Hepatocyte (in vitro differentiated cells): ENCODE measurements around the gene HNF4A. TPM values are rescaled to one million over a fixed set of nuclear protein-coding genes. Genes with fewer than 3 reads are reported as not detected.
A peak's percentile ranks its signal among the peaks of the same experiment; 100 is the strongest.

Source experiments
- DNase-seq: peaks from one replicate; pipeline ENCODE4 v3.0.0-alpha.2; 2016; ENCODE audit warnings: low spot score
- H2AFZ ChIP-seq: fragments of 200-600 bp; sonication (generic); 2 replicates; pipeline ENCODE4 v1.6.0; 2016; ENCODE audit warnings: antibody characterized with exemption, mild to moderate bottlenecking
- H3K27ac ChIP-seq: fragments of 200-600 bp; sonication (generic); 2 replicates; pipeline ENCODE4 v1.5.1; 2016; ENCODE audit warnings: mild to moderate bottlenecking
- H3K27me3 ChIP-seq: fragments of 200-600 bp; sonication (generic); 2 replicates; pipeline ENCODE4 v1.6.1; 2016
- H3K36me3 ChIP-seq: fragments of 200-600 bp; sonication (generic); replicated peaks from 2 replicates; pipeline ENCODE4 v1.5.1; 2016; ENCODE audit warnings: low read depth; ENCODE audit not compliant: insufficient read depth
- H3K4me1 ChIP-seq: fragments of 200-600 bp; sonication (generic); 2 replicates; pipeline ENCODE4 v1.5.1; 2016; ENCODE audit warnings: mild to moderate bottlenecking, moderate library complexity; ENCODE audit not compliant: insufficient read depth
- H3K4me2 ChIP-seq: fragments of 200-600 bp; sonication (generic); 2 replicates; pipeline ENCODE4 v1.6.0; 2016
- H3K4me3 ChIP-seq: fragments of 200-600 bp; sonication (generic); 2 replicates; pipeline ENCODE4 v1.5.1; 2016; ENCODE audit warnings: mild to moderate bottlenecking
- H3K79me2 ChIP-seq: fragments of 200-600 bp; sonication (generic); 2 replicates; pipeline ENCODE4 v1.6.0; 2017; ENCODE audit warnings: mild to moderate bottlenecking
- H3K9me2 ChIP-seq: fragments of 200-600 bp; sonication (generic); replicated peaks from 2 replicates; pipeline ENCODE4 v1.6.0; 2017; ENCODE audit warnings: mild to moderate bottlenecking; ENCODE audit not compliant: insufficient read depth
- H3K9me3 ChIP-seq: fragments of 200-600 bp; sonication (generic); 2 replicates; pipeline ENCODE4 v1.5.1; 2016; ENCODE audit warnings: low read depth, mild to moderate bottlenecking
- H4K20me1 ChIP-seq: fragments of 200-600 bp; sonication (generic); 2 replicates; pipeline ENCODE4 v1.6.0; 2016; ENCODE audit warnings: mild to moderate bottlenecking; ENCODE audit not compliant: insufficient read depth, poor library complexity, severe bottlenecking
- EZH2 ChIP-seq: fragments of 200-600 bp; sonication (generic); IDR thresholded peaks from 2 replicates; pipeline ENCODE4 v1.6.1; 2016; ENCODE audit warnings: antibody characterized with exemption, mild to moderate bottlenecking, borderline replicate concordance
- EZH2phosphoT487 ChIP-seq: fragments of 200-600 bp; sonication (generic); IDR thresholded peaks from one replicate; pipeline ENCODE4 v1.6.1; 2018; ENCODE audit warnings: antibody characterized with exemption, mild to moderate bottlenecking, low read depth, moderate library complexity; ENCODE audit not compliant: unreplicated experiment, severe bottlenecking
- WGBS: methylation state at CpG from one replicate; pipeline ENCODE4 v1.1.6; 2016; ENCODE audit warnings: low lambda C conversion rate; ENCODE audit errors: missing lambda C conversion rate; 5-methylcytosine and 5-hydroxymethylcytosine counted together
- polyA plus RNA-seq: library from polyadenylated mRNA; unstranded; fragments of >200 nt; fragmentation: Nextera tagmentation; extraction: Ambion mirVana; gene quantifications from 2 replicates; pipeline ENCODE4 v1.2.1, GENCODE V29; 2016
- total RNA-seq: library from RNA; depleted of rRNA; stranded (reverse); fragments of >200 nt; gene quantifications from 2 replicates; pipeline ENCODE4 v1.2.3, GENCODE V29; 2014
- TF ChIP-seq, protein P1 (sequence below): fragments of 200-600 bp; sonication (generic); IDR thresholded peaks from 2 replicates; pipeline ENCODE4 v1.5.1; 2016; ENCODE audit warnings: antibody characterized with exemption, mild to moderate bottlenecking; ENCODE audit not compliant: poor library complexity

The HNF4A gene
- total and polyA plus RNA-seq, 2 experiments from 2014 or later: 38.2 to 88.0 TPM

DNA sequence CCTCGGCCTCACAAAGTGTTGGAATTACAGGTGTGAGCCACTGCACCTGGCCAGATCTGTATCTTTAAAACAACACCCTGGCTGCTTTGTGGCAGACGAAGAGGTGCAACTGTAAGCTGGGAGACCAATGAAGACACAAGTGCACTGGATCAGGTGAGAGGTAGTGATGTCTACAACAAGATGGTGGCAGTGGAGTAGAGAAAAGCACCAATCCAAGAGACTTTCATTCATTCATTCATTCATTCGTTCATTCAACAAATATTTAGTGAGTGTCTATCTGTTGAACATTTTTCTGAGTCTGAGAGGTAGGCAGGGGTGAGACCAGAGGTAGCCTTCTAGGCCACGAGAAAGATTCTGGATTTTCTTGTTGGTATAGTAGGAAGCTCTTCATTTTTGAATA is 83.3 kb downstream of the HNF4A start:
- WGBS: 86% methylated on average over 4 of the region's 4 CpGs
- Histone ChIP-seq H3K79me2 (no peaks in the 10 kb centered on the region), H3K4me1 (peaks cover 13% of the 10 kb centered on the region), H4K20me1 (no peaks in the 10 kb centered on the region), H3K9me2 (no peaks in the 10 kb centered on the region), H3K27ac (no peak overlapping the region), H3K4me2 (no peak overlapping the region), H3K36me3 (no peaks in the 10 kb centered on the region), H3K4me3 (no peak overlapping the region), H3K27me3 (no peaks in the 10 kb centered on the region), H3K9me3 (no peaks in the 10 kb centered on the region), H2AFZ (no peak overlapping the region)
- no peak for TF ChIP-seq EZH2phosphoT487
- no peak for TF ChIP-seq EZH2
- no peak for DNase-seq

DNA sequence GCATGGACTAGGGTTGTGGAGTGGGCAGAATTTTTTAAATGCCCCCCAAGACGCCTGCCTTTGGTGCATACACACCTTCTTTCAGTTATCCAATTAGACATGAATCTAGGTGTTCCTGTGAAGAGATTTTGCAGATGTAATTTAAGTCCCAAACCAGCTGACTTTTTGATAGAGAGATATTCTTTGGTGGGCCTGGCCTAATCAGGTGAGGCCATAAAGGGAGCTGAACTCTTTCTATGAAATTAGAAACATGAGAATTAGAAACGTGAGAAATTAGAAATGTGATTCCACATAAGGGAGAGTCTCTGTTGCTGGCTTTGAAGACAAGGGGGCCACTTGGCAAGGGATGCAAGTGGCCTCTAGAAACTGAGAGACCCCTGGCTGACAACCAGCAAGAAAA is 83.8 kb downstream of the HNF4A start:
- H3K9me3 ChIP-seq: no peaks in the 10 kb centered on the region
- DNase-seq: no peak
- H3K9me2 ChIP-seq: no peaks in the 10 kb centered on the region
- 70% methylated on average over 2 of the region's 2 CpGs for WGBS
- no peak overlapping the region for H2AFZ ChIP-seq
- H4K20me1 ChIP-seq: no peaks in the 10 kb centered on the region
- TF ChIP-seq EZH2 (no peak), EZH2phosphoT487 (no peak)
- TF ChIP-seq, protein P1, sequence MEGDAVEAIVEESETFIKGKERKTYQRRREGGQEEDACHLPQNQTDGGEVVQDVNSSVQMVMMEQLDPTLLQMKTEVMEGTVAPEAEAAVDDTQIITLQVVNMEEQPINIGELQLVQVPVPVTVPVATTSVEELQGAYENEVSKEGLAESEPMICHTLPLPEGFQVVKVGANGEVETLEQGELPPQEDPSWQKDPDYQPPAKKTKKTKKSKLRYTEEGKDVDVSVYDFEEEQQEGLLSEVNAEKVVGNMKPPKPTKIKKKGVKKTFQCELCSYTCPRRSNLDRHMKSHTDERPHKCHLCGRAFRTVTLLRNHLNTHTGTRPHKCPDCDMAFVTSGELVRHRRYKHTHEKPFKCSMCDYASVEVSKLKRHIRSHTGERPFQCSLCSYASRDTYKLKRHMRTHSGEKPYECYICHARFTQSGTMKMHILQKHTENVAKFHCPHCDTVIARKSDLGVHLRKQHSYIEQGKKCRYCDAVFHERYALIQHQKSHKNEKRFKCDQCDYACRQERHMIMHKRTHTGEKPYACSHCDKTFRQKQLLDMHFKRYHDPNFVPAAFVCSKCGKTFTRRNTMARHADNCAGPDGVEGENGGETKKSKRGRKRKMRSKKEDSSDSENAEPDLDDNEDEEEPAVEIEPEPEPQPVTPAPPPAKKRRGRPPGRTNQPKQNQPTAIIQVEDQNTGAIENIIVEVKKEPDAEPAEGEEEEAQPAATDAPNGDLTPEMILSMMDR: no peak
- H3K4me3 ChIP-seq: no peak overlapping the region
- H3K79me2 ChIP-seq: no peaks in the 10 kb centered on the region
- H3K4me1 ChIP-seq: peaks cover 13% of the 10 kb centered on the region
- H3K4me2 ChIP-seq: no peak overlapping the region
- H3K27ac ChIP-seq: no peak overlapping the region
- no peaks in the 10 kb centered on the region for H3K27me3 ChIP-seq
- H3K36me3 ChIP-seq: no peaks in the 10 kb centered on the region

DNA sequence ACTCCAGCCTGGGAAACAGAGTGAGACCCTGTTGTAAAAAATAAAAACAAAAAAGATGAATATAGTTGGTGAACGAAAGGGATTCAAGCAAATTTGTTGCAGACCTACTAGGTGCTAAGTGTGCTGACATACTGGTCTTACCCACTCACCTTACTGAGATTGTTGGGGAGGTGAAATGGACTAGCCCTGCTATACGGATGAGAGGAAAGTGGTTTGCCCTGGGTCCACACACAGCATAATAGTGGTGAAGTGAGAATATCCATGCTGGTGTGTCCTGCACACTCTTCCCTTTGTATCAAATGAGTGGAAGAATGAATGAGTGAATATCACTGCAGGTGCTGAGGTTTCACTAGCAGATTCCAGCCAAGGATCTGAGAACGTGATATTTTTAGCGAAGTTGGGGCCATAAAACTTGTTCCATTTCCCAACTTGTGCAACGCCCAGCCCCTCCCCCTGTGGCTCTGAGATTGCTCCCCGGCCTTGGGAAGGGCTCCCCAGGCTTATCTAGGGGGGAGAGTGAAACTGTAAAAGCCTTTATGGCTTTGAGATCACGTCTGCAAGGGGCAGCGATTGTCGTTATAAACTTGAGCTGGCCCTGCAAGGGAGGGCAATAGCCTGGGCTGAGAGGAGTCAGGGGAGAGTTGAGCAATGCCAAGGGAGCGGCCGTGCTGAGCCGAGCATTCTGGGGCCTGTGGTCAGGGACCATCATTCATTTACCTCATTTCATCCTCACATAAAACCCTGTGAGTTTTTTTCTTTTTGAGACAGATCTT is 87.0 kb downstream of the HNF4A start:
- Histone ChIP-seq H3K9me3 (no peaks in the 10 kb centered on the region), H3K36me3 (no peaks in the 10 kb centered on the region), H3K4me2 (no peak overlapping the region), H3K4me3 (no peak overlapping the region), H3K27me3 (no peaks in the 10 kb centered on the region), H2AFZ (no peak overlapping the region), H3K9me2 (no peaks in the 10 kb centered on the region), H4K20me1 (no peaks in the 10 kb centered on the region), H3K79me2 (no peaks in the 10 kb centered on the region), H3K4me1 (peaks cover 19% of the 10 kb centered on the region), H3K27ac (peak overlapping the region; percentile 95)
- 46% methylated on average over 12 of the region's 12 CpGs for WGBS
- DNase-seq: peak; percentile 85
- TF ChIP-seq EZH2phosphoT487: no peak
- TF ChIP-seq EZH2: no peak
- TF ChIP-seq, protein P1: no peak
